ENCODE data around the gene CYB561D2. TPM values are rescaled to one million over a fixed set of nuclear protein-coding genes. Genes with fewer than 3 reads are reported as not detected.

CYB561D2 gene
- total and polyA plus RNA-seq, 2 of the 13 experiments (the other 11 are each of a cell fraction or from before 2014, with no cell fraction given): 11.1 to 17.2 TPM

DNA sequence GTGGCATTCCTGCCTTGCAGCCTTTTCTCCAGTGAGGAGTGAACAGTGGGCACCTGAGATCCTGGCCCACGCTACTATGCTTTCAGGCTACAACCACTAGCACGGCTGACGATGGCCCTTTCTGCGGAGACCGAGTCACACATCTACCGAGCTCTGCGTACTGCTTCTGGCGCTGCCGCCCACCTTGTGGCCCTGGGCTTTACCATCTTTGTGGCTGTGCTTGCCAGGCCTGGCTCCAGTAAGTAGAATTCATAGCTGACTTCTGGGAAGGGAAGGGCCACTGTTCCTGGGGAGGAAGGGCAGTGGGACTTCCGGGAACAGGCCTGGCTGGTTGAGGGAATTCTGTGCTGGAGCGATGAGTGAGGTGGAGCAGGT, 648 bp downstream of the CYB561D2 start:
- FAIRE-seq (no peak), DNase-seq (ENCODE audit: low spot score) (no peak), ATAC-seq (no peak)
- intact Hi-C loops (cut with micrococcal nuclease; ENCODE audit: unreplicated experiment) (no loop called here), in situ Hi-C loops (cut with HindIII; ENCODE audit: extremely low pct_ligation_motif_present, low pct_unique_long_range_greater_than_20kb) (no loop called here)
- peak overlapping the region; percentile 68 to 85 (median 77) for H3K4me3 ChIP-seq (replicated peaks in 1 of 3; ENCODE audit: insufficient read depth in 1 of 3, low read depth in 2 of 3, low read length in 3 of 3)
- peaks cover 10 to 44% of the 10 kb centered on the region in 2 experiments for H3K36me3 ChIP-seq (replicated peaks in 1 of 2; ENCODE audit: control insufficient read depth in 1 of 2, insufficient read depth in 2 of 2, low read length in 2 of 2)
- H3K4me2 ChIP-seq (ENCODE audit: low read depth, low read length): peak overlapping the region; percentile 99
- TF ChIP-seq NONO (IDR thresholded peaks at IDR 0.05): no peak
- 0 out of 2 replicates have a peak, but pooled peaks have one; percentile 48 for TF ChIP-seq NONO (CRISPR knock-in tag; conservative IDR thresholded peaks at IDR 0.05)
- 0 out of 2 replicates have a peak, but pooled peaks have one; percentile 11 for TF ChIP-seq AKAP8 (CRISPR knock-in tag; IDR thresholded peaks at IDR 0.05)
- TF ChIP-seq CREM (IDR thresholded peaks at IDR 0.05): peak; percentile 46; the same call in 1 of the 2 replicates
- TF ChIP-seq CREM (CRISPR knock-in tag; IDR thresholded peaks at IDR 0.05): no peak
- TF ChIP-seq, protein P1, sequence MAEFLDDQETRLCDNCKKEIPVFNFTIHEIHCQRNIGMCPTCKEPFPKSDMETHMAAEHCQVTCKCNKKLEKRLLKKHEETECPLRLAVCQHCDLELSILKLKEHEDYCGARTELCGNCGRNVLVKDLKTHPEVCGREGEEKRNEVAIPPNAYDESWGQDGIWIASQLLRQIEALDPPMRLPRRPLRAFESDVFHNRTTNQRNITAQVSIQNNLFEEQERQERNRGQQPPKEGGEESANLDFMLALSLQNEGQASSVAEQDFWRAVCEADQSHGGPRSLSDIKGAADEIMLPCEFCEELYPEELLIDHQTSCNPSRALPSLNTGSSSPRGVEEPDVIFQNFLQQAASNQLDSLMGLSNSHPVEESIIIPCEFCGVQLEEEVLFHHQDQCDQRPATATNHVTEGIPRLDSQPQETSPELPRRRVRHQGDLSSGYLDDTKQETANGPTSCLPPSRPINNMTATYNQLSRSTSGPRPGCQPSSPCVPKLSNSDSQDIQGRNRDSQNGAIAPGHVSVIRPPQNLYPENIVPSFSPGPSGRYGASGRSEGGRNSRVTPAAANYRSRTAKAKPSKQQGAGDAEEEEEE (CRISPR knock-in tag; IDR thresholded peaks at IDR 0.05; ENCODE audit: borderline replicate concordance): no peak
- TF ChIP-seq, protein P2, sequence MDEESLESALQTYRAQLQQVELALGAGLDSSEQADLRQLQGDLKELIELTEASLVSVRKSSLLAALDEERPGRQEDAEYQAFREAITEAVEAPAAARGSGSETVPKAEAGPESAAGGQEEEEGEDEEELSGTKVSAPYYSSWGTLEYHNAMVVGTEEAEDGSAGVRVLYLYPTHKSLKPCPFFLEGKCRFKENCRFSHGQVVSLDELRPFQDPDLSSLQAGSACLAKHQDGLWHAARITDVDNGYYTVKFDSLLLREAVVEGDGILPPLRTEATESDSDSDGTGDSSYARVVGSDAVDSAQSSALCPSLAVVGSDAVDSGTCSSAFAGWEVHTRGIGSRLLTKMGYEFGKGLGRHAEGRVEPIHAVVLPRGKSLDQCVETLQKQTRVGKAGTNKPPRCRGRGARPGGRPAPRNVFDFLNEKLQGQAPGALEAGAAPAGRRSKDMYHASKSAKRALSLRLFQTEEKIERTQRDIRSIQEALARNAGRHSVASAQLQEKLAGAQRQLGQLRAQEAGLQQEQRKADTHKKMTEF (CRISPR knock-in tag; IDR thresholded peaks at IDR 0.05): no peak
- TF ChIP-seq, protein P3, sequence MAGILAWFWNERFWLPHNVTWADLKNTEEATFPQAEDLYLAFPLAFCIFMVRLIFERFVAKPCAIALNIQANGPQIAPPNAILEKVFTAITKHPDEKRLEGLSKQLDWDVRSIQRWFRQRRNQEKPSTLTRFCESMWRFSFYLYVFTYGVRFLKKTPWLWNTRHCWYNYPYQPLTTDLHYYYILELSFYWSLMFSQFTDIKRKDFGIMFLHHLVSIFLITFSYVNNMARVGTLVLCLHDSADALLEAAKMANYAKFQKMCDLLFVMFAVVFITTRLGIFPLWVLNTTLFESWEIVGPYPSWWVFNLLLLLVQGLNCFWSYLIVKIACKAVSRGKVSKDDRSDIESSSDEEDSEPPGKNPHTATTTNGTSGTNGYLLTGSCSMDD (CRISPR knock-in tag; IDR thresholded peaks at IDR 0.05): 0 out of 2 replicates have a peak, but pooled peaks have one; percentile 35
- 0 out of 2 replicates have a peak, but pooled peaks have one; percentile 22 for TF ChIP-seq ZSCAN21 (CRISPR knock-in tag; IDR thresholded peaks at IDR 0.05; ENCODE audit: borderline replicate concordance)
- TF ChIP-seq ZNF230 (CRISPR knock-in tag; IDR thresholded peaks at IDR 0.05): no peak
- TF ChIP-seq LCORL (IDR thresholded peaks at IDR 0.05): no peak
- TF ChIP-seq LCORL (CRISPR knock-in tag; IDR thresholded peaks at IDR 0.05): peak; percentile 0; the same call in 1 of the 2 replicates
- TF ChIP-seq ZC3H13 (CRISPR knock-in tag; IDR thresholded peaks at IDR 0.05): 0 out of 2 replicates have a peak, but pooled peaks have one; percentile 29
- no peaks in the 10 kb centered on the region for H3K27me3 ChIP-seq (ENCODE audit: control insufficient read depth in 1 of 2, insufficient read depth in 2 of 2, low read length in 2 of 2)
- CTCF ChIA-PET (ENCODE audit: low intra/inter-chr PET ratio, low total read pairs): no interaction called here
- H3K9me3 ChIP-seq (ENCODE audit: low read length): no peaks in the 10 kb centered on the region
- POLR2A ChIA-PET: interaction anchor here (1.0 to 2.7 kb wide), 9 partner anchors 8 to 218 kb away, joined by 3 to 60 read pairs (median 5); partner anchors contain the start of genes HEMK1, HYAL1, HYAL3 and NAA80
- WGBS (ENCODE audit: low lambda C conversion rate): 36% methylated on average over 4 of the region's 11 CpGs
- no TSS peak for BruUV-seq (replicated peaks)
- H3K27ac ChIP-seq (ENCODE audit: extremely low read length, insufficient read depth, low read length): no peak overlapping the region
- peaks cover 7% of the 10 kb centered on the region for H4K20me1 ChIP-seq (ENCODE audit: insufficient read depth, low read length)
- peaks cover 58% of the 10 kb centered on the region for H3K4me1 ChIP-seq (ENCODE audit: insufficient read depth, low read length)
- H3K9ac ChIP-seq (ENCODE audit: insufficient read depth, low read depth, low read length): peak overlapping the region; percentile 76
- H2AFZ ChIP-seq (ENCODE audit: low read length): no peak overlapping the region
- H3K79me2 ChIP-seq (ENCODE audit: insufficient read depth, low read length): peaks cover 22% of the 10 kb centered on the region
